Measurements from ENCODE around the gene ASB14. TPM values are rescaled to one million over a fixed set of nuclear protein-coding genes. Genes with fewer than 3 reads are reported as not detected.

Gene ASB14
- total and polyA plus RNA-seq, 7 donors: not detected

DNA sequence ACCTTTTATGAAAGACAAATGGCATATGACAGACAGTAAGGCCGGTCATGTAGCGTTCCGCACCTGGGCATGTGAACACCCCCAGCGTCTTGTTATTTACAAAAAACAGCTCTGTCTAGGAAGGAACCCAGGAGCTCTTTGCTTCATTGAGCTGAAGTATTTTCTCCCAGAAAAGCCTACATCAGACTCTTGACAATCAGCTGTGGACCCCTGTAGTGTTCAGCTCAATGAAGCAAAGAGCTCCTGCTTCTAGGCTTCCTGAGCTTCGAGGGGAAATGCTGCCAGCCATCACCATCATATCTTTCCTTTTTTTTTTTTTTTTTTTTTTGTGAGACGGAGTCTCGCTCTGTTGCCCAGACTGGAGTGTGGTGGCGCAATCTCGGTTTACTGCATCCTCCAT is 4.1 kb downstream of the ASB14 start:
- no peak for DNase-seq
- WGBS, 2 donors: 88 to 93% methylated on average over 9 of the region's 9 CpGs
- H3K27ac ChIP-seq: no peak overlapping the region
- no peaks in the 10 kb centered on the region for H3K36me3 ChIP-seq
- no peaks in the 10 kb centered on the region for H3K4me1 ChIP-seq
- no peak overlapping the region for H3K4me3 ChIP-seq
- TF ChIP-seq POLR2A (IDR thresholded peaks at IDR 0.05) (no peak), EP300 (IDR thresholded peaks at IDR 0.05) (no peak)
- TF ChIP-seq, protein P1, sequence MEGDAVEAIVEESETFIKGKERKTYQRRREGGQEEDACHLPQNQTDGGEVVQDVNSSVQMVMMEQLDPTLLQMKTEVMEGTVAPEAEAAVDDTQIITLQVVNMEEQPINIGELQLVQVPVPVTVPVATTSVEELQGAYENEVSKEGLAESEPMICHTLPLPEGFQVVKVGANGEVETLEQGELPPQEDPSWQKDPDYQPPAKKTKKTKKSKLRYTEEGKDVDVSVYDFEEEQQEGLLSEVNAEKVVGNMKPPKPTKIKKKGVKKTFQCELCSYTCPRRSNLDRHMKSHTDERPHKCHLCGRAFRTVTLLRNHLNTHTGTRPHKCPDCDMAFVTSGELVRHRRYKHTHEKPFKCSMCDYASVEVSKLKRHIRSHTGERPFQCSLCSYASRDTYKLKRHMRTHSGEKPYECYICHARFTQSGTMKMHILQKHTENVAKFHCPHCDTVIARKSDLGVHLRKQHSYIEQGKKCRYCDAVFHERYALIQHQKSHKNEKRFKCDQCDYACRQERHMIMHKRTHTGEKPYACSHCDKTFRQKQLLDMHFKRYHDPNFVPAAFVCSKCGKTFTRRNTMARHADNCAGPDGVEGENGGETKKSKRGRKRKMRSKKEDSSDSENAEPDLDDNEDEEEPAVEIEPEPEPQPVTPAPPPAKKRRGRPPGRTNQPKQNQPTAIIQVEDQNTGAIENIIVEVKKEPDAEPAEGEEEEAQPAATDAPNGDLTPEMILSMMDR (IDR thresholded peaks at IDR 0.05): no peak
- H3K27me3 ChIP-seq: no peaks in the 10 kb centered on the region
- H3K9me3 ChIP-seq: no peaks in the 10 kb centered on the region
- intact Hi-C loops (cut with DNase I): no loop called here

DNA sequence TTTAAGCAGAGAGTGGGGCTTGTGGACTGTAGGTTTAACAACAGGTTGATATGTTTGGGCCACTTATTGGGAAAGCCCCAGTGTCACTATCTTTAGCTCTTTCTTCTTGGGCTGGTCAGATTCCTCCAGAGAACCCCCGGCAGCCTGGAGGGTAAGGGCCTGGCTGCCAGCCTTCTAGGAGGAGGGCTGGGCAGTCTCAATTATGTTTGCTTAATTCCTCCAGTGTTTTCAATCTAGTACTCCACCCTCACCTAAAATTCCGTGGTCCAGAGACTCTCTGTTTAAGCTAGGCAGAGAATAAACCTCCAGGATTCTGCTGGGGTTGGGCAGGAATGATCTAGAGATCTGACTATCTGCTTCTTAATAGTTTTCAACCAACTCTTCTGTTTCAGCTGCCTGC is 5.3 kb downstream of the ASB14 start:
- Histone ChIP-seq H3K4me3 (no peak overlapping the region), H3K36me3 (no peaks in the 10 kb centered on the region), H3K27me3 (no peaks in the 10 kb centered on the region), H3K9me3 (no peaks in the 10 kb centered on the region), H3K4me1 (no peaks in the 10 kb centered on the region), H3K27ac (no peak overlapping the region)
- no peak for DNase-seq
- 42 to 90% methylated on average over 2 of the region's 2 CpGs for WGBS, 2 donors
- TF ChIP-seq EP300 (IDR thresholded peaks at IDR 0.05) (no peak), POLR2A (IDR thresholded peaks at IDR 0.05) (no peak), POLR2AphosphoS5 (IDR thresholded peaks at IDR 0.05) (no peak)
- TF ChIP-seq, protein P1 (IDR thresholded peaks at IDR 0.05): no peak
- intact Hi-C loops (cut with DNase I): no loop called here

DNA sequence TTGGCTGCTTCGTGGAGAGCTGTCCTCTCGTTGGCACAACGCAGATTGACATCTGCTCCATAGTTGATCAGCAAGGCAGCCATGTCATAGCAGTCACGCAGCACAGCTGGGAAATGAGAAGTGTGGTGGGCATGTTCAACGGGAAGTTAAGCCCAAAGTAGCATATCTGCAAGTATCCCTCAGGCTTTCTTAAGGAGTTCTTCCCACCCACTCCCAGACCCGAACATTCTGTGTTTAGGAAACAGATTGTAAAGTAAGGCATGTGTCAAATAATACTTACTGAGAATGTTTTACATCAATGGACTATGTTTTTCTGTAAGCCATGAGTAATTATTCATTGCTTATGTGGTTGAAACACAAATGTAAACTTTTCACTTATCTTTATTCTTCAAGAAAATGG is 9.2 kb downstream of the ASB14 start:
- Histone ChIP-seq H3K9me3 (peaks cover 0 to 3% (median 0%) of the 10 kb centered on the region in 4 donors), H3K27me3 (no peaks in the 10 kb centered on the region), H3K4me3 (no peak overlapping the region), H3K36me3 (no peaks in the 10 kb centered on the region), H3K27ac (no peak overlapping the region), H3K4me1 (no peaks in the 10 kb centered on the region)
- DNase-seq: no peak
- WGBS, 2 donors: 63 to 67% methylated on average over 6 of the region's 6 CpGs
- intact Hi-C loops (cut with DNase I): no loop called here
- TF ChIP-seq, protein P1 (IDR thresholded peaks at IDR 0.05): no peak
- TF ChIP-seq EP300 (IDR thresholded peaks at IDR 0.05) (no peak), POLR2A (IDR thresholded peaks at IDR 0.05) (no peak), POLR2AphosphoS5 (IDR thresholded peaks at IDR 0.05) (no peak)

DNA sequence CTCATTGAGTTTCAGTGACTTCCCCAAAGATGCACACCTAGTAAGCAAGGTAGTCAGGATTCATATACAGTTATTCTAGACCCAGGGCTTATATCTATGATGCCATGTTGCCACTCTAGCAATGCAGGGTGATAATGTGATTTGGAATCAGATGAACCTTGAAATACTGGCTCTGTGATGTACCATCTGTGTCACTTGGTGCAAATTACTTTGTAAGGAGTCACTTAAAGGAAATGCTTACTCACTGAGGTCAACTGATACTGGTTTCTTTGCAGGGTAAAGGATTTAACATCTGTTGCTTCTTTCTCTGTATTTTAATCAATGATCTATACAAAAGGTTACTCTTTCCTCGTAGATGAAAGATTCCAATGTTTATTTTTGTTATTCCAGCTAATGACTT is 10.8 kb downstream of the ASB14 start:
- WGBS, 2 donors: 49 to 66% methylated on average over 1 of the region's 1 CpG
- TF ChIP-seq POLR2A (IDR thresholded peaks at IDR 0.05) (no peak), POLR2AphosphoS5 (IDR thresholded peaks at IDR 0.05) (no peak), EP300 (IDR thresholded peaks at IDR 0.05) (no peak)
- TF ChIP-seq, protein P1 (IDR thresholded peaks at IDR 0.05): no peak
- H3K9me3 ChIP-seq: peaks cover 0 to 3% (median 0%) of the 10 kb centered on the region in 4 donors
- H3K27ac ChIP-seq: no peak overlapping the region
- no peaks in the 10 kb centered on the region for H3K27me3 ChIP-seq
- intact Hi-C loops (cut with DNase I): no loop called here
- no peaks in the 10 kb centered on the region for H3K4me1 ChIP-seq
- no peak overlapping the region for H3K4me3 ChIP-seq
- no peak for DNase-seq
- peaks cover 0 to 3% (median 0%) of the 10 kb centered on the region in 4 donors for H3K36me3 ChIP-seq

DNA sequence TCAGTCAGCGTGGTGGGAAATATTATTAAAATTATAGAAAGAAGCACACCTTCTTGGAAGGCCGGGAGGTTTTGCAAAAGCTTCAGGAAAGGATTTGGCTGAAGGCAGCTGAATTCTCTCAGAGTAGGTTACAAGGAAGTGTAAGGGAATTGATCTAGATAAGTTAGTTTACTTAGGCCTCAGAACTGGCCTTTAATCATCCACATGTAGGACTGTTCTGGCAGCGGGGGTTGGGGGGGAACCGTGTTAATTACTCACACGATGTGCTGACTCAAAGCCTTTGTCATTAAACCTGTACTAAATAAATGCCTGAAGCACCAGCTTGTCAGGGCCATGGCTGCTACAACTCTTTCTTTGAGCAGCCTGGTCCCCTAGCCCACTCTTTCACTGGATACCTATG is 12.8 kb downstream of the ASB14 start:
- WGBS, 2 donors: 60 to 89% methylated on average over 5 of the region's 5 CpGs

More for the DNA sequence above, 12.8 kb downstream of the ASB14 start:
- H3K4me3 ChIP-seq: no peak overlapping the region
- H3K9me3 ChIP-seq: peaks cover 0 to 3% (median 0%) of the 10 kb centered on the region in 4 donors
- H3K4me1 ChIP-seq: no peaks in the 10 kb centered on the region
- TF ChIP-seq, protein P1 (IDR thresholded peaks at IDR 0.05): no peak
- TF ChIP-seq POLR2A (IDR thresholded peaks at IDR 0.05) (no peak), POLR2AphosphoS5 (IDR thresholded peaks at IDR 0.05) (no peak), EP300 (IDR thresholded peaks at IDR 0.05) (no peak)
- intact Hi-C loops (cut with DNase I): no loop called here
- peaks cover 0 to 18% (median 0%) of the 10 kb centered on the region in 4 donors for H3K36me3 ChIP-seq
- H3K27ac ChIP-seq: no peak overlapping the region
- DNase-seq: no peak
- H3K27me3 ChIP-seq: no peaks in the 10 kb centered on the region

All from sigmoid colon (tissue), 7 donors.